GM18517 (cell line): Measurements from ENCODE around the gene ARHGAP10.
A peak's percentile ranks its signal among the peaks of the same experiment; 100 is the strongest.

Source experiments
- ATAC-seq: cut with Tn5 transposase; IDR thresholded peaks from one replicate; pipeline ENCODE4 v1.9.1; 2021; ENCODE audit warnings: mild to moderate bottlenecking, moderate library complexity; ENCODE audit not compliant: unreplicated experiment

The ARHGAP10 gene

DNA sequence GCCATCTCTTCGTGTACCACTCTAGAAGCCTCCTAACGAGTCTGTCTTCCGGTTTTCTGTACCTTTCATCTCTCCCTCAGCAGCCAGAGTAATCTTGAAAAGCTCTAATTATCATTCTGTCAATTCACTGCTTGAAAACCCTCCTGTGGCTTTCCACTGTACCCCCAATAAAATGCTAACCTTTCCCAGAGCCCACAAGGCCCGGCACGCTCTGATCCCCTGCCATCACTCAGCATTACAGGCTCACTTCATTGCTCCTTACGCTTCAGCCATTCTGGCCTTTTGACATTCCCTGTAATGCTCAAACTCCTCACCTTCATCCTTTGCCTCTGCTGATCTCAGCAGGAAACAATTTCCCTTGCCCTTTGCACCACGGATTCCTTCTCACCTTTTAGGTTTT lies 112.9 kb downstream of the ARHGAP10 start:
- ATAC-seq, result no peak

DNA sequence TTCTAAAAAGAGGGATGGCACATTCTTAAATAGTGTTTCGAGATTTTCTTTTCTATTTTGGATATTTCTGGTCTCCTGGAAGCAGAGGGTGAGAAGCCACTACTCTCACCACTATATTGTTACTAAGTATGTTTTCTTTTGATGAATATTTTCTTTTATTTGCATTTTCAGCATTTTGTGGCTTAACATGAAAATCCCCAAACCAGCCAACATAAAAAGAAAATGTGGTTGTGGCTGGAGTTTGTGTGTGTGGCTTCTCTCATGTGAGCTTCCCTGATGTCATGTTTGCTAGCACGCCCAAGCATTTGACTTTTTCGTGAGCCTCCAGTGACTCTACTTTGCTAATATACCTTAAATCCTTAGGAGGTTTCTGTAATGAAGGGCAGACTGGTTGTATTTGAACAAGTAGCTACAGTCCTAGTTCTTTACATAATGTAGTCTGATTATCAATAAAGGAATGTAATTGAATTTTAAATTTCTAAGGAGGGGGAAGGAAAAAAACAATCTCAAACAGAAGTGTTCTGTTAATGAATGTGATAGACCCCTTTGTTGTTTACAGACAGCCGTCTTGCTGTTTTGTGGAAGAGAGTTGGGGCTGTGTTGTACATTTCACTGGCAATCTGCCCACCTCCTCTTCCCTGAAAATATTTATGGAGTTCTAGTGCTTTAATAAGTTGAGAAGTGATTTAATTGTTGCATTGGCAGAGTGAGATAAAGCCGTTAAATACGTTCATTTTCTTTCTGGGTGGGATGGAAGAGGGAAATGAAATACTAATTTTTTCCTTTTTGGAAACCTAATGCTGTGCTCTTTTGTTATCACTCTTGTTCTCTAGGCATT lies 114.6 kb downstream of the ARHGAP10 start:
- ATAC-seq, result peak; percentile 65

DNA sequence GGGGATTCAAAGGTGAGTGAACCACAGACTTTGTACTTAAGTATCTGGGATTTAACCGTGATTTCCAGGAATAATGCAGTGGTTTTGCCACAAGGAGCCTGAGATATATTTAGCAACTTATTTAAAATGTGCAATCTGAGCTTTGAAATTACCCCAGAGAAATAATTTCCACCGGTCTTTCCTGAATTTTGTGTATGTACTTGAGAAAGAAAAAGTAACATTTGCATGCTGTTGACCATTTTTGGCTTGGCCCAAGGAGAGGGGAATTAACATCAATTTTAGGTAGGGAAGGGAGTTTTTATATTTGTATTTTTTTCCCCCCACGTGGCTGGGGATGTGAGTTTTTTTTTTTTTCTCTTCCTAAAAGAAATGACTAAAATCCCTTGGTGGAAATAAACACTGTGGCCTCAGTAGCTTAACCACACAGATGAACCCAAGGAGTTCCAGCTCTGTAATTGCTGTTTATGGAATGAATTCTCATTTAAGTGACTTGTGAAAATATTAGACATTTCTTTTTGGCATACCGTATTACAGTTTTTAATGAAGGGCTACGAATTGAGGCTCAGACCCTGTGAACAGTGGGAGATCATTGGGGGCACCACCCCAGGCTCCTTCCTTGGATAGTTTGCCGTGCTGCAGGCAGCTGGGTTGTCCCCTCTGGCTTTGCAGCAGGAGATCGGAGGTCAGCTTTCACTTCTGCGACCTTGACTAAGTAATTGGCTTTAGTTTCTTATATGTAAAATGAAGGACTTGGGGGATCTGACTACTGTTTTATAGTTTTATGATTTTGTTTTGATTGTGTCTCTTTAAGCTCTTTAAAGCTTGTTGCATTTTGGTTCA lies 116.1 kb downstream of the ARHGAP10 start:
- ATAC-seq, result no peak

DNA sequence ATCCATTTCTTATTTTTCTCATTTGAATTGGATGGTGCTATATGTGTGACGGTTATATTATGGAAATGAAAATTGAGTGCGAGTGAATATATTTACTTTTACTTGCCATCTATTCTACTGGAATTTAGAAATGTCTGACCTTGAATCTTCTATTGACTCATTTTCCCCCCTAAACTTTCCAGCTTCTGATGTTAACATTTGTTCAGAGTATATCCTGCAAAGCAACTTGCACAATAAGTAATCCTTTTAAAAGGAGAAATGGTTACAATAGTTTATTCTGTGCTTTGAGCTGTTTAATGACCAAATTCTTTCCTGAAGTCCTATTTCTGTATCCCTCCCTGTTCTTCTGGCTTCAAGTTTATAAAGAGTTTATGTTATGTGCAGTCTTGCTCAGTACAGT lies 116.7 kb downstream of the ARHGAP10 start:
- ATAC-seq, result no peak

- no peak for ATAC-seq
Observed at GRCh38 chr4:147851135-147851534, 119.2 kb downstream of the ARHGAP10 start.

DNA sequence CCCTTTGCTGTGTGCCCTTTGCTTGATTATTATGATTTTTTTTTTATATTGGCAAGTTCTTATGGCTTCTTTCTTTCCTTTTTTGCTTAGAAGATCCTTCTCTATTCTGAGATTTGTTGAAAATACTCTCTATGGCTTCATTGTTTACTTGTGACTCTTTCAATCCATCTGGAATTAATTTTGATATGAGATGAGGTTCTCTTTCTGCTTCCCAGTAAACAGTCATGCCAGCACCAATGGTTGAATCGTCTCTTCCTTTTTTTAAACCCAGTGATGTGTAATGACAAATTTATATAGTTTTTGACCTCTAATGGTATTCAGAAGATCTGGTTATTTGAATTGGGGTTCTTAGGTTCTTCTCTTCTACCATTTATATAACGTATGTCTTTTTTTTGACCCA lies 121.8 kb downstream of the ARHGAP10 start:
- no peak for ATAC-seq

DNA sequence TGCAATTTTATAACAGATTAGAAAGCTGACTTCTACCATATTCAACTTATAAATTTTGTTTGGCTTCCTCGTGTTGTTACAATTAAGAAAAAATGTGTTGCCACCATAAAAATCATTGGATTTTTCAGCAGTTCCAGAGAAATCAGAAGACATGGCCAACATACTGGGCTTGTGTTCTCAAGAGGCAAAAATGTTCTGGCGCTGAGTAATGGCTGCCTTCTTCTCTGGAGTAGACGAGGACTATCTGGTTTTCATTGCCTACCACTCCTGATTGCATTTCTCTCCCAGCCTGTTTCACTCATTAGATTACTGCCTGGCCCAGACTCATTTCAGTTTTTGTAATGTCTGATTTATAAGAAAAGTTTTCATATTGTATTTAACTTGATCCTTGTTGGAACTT lies 122.3 kb downstream of the ARHGAP10 start:
- no peak for ATAC-seq

DNA sequence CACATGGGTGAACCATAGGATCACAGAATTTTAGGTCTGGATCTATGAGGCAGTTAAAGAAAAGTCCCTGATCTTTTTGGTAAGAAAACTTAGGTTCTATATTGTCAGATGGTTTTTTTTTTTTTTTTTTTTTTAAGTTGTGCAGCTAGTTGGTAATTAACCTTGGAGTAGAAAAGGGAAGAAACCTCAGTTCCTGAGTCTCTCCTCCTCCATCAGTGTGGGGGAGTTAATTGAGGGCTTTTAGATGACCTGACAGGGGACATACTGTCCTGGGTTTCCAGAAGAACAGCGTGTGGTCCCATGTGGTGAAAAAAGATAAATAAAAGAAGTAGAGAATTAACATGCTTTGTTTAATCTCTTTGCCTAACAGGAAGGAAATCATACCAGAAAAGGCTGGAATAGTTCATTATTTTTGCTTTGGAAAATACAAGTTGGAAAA lies 123.7 kb downstream of the ARHGAP10 start:
- ATAC-seq, result no peak

GRCh38 chr4:147860960-147861359 lies 129.1 kb downstream of the ARHGAP10 start:
- ATAC-seq, result no peak

GRCh38 chr4:147862043-147862692 lies 130.3 kb downstream of the ARHGAP10 start:
- ATAC-seq, result no peak

DNA sequence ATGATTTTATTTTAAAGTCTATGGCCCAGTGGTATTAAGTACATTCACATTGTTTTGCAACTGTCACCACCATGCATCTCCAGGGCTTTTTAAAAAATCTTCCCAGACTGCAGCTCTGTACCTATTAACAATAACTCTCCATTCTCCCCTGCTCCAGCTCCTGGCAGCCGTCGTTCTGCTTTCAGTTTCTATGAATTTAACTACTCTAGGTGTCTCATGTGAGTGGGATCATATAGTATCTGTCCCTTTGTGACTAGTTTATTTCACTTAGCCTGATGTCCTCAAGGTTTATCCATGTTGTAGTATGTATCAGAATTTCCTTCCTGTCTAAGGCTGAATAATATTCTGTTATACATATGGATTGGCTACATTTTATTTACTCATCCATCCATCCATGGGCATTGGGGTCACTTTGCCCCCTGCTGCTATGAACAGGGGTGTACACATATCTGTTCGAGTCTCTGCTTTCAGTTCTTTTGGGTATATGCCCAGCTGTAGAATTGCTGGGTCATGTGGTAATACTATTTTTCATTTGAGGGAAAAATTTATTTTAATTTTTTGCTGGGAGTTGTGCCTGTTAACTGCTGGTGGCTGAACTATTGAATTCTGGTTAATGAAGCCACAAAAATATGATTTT lies 131.3 kb downstream of the ARHGAP10 start:
- ATAC-seq, result no peak

DNA sequence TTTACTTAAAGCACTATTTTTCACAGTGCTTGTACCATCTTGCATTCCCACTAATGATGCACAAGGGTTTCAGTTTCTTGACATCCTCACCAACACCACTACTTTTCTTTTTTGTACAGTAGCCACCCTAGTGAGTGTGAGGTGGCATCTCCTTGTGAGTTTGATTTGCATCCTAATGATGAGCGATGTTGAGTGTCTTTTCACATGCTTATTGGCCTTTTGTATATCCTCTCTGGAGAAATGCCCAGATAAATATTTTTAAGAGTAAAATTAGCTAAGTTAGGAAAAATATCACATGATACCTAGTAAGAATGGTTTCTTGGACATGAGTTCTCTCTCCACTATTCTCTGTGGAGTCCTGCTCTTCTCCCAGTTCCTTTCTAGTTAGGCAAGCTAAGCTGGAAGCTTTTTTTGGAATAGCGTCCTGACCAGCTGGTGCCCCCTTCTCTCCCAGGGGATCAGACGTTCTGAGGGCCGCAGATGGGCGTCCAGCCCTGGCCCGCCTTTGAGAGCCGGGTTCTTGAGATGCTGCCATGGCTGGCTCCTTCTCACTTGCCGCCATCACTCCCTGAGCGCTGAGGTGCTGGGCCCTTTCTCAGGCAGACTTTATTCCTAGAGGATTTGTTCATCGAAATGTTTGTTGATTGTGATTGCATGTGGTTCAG lies 132.1 kb downstream of the ARHGAP10 start:
- no peak for ATAC-seq

DNA sequence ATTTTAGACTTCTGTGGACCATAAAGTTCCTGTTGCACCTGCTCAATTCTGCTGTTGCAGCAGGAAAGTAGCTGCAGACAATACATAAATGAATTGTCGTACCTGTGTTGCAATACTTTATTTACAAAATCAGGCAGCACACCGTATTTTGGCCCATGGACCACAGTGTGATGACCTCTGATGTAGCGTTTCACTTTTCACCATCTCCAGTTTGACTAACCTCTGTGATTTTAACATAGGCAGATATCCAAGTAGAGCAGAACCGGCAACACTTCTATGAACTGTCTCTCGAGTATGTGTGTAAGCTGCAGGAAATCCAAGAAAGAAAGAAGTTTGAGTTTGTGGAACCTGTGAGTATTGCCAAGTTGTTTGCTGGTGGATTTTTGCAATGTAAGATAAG lies 132.7 kb downstream of the ARHGAP10 start:
- no peak for ATAC-seq

- no peak for ATAC-seq
Observed at GRCh38 chr4:147865926-147866325, 134.0 kb downstream of the ARHGAP10 start.

DNA sequence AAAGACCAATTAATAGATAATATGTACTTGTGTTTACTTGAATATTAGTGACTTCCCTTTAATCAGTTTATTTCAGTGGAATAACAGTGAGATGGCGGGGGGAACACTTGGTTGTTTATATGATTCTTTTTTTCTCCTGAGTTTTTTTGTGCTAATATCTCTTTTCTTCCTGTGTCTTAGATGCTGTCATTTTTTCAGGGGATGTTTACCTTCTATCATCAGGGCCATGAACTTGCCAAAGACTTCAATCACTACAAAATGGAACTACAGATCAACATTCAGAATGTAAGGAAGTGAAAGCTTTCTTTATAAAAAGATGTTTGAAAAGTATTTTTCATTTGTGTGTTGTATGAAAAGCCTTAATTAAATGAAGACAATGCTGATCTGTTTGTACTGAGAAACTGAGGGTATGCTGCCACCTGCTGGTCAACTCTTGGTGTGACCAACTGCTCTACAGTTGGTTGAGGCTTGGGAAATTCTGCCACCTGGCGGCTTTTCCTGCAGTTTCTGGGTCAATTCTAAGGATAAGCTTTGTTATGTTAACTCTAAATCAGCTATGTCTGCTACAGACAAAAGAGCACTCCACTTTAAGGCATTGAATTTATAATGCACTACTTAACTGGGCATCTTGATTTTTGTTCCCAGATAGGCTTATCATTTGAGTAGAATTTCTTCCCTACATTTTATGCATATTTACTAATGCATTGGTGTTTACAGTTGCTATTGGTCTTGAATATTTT lies 134.8 kb downstream of the ARHGAP10 start:
- ATAC-seq, result peak; percentile 84

- no peak for ATAC-seq
Observed at GRCh38 chr4:147874109-147874508, 142.2 kb downstream of the ARHGAP10 start.

DNA sequence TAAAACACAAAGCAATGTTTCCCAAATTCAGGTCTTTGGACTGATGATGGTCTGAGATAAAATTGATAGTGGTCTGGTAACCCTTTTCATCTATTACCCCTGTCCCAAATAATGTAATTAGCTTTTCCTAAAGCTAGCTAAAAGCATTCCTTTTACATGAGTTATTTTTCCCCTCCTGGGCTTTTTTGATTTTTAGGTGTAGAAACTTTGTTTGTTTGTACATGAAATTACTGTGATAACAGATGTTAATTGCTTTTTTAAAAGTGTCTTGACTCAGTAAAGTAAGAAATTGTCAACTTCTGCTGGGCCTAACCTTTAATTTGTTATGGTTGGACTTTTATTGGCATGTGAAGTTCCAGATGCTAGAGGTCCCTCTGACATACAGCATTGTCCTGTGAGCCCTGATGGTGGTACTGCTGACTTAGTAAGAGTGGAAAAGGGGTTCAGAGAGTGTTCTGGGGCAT lies 145.5 kb downstream of the ARHGAP10 start:
- ATAC-seq, result no peak

- ATAC-seq, result no peak
Observed at GRCh38 chr4:147879676-147880075, 147.8 kb downstream of the ARHGAP10 start.

GRCh38 chr4:147880511-147880910 lies 148.6 kb downstream of the ARHGAP10 start:
- no peak for ATAC-seq

- ATAC-seq, result no peak
Observed at GRCh38 chr4:147884536-147884935, 152.6 kb downstream of the ARHGAP10 start.
